Bronchial epithelial cell (primary cell): ENCODE results near the gene OTOA. TPM values are rescaled to one million over a fixed set of nuclear protein-coding genes. Genes with fewer than 3 reads are reported as not detected.

Source experiments
- DNase-seq: peaks from one replicate; pipeline ENCODE4 v3.0.0-alpha.2; 2010; ENCODE audit warnings: low read depth
- FAIRE-seq: peaks from 2 replicates; lab custom pipeline; 2011; peaks lifted over from hg19 to GRCh38; lab: Jason Lieb, UNC
- H3K27me3 ChIP-seq: 2 replicates; pipeline ENCODE4 v1.5.1; 2011; ENCODE audit warnings: low read length; ENCODE audit not compliant: control insufficient read depth, insufficient read depth
- H3K36me3 ChIP-seq: 2 replicates; pipeline ENCODE4 v1.5.1; 2011; ENCODE audit warnings: low read length; ENCODE audit not compliant: control insufficient read depth, insufficient read depth
- H3K4me3 ChIP-seq: 2 replicates; pipeline ENCODE4 v1.5.1; 2011; ENCODE audit warnings: mild to moderate bottlenecking, low read depth, low read length, control low read depth
- CTCF ChIP-seq: IDR thresholded peaks from 2 replicates; pipeline ENCODE4 v1.5.1; 2011; ENCODE audit warnings: mild to moderate bottlenecking, moderate library complexity, low read length, control low read depth, inconsistent platforms; ENCODE audit not compliant: insufficient read depth, severe bottlenecking
- total RNA-seq: library from RNA; depleted of rRNA; stranded (reverse); fragments of >200 nt; gene quantifications from 2 replicates; pipeline ENCODE4 v1.2.1, GENCODE V29; 2014

OTOA gene
- not detected in 2 replicates for total RNA-seq

- FAIRE-seq (no peak), DNase-seq (no peak)
- Histone ChIP-seq H3K36me3 (no peaks in the 10 kb centered on the region), H3K4me3 (no peak within 1 kb of the TSS), H3K27me3 (no peaks in the 10 kb centered on the region)
- no peak for TF ChIP-seq CTCF
These were observed at the start of gene OTOA for GRCh38 chr16:21663889-21664647. TSS of gene OTOA (plus strand) at chr16:21663968. CDS start at chr16:21678515, 14,547 bp downstream.

GRCh38 chr16:21614896-21615295 is 48.9 kb upstream of the OTOA start:
- no peaks in the 10 kb centered on the region for H3K27me3 ChIP-seq
- DNase-seq (no peak), FAIRE-seq (no peak)
- TF ChIP-seq CTCF, result no peak
- no peak overlapping the region for H3K4me3 ChIP-seq
- peaks cover 5% of the 10 kb centered on the region for H3K36me3 ChIP-seq

GRCh38 chr16:21617607-21618006 is 46.2 kb upstream of the OTOA start:
- no peak for TF ChIP-seq CTCF
- H3K27me3 ChIP-seq, result no peaks in the 10 kb centered on the region
- FAIRE-seq, result no peak
- peaks cover 5% of the 10 kb centered on the region for H3K36me3 ChIP-seq
- DNase-seq, result no peak
- H3K4me3 ChIP-seq, result no peak overlapping the region

GRCh38 chr16:21618281-21618680 is 45.5 kb upstream of the OTOA start:
- no peak for TF ChIP-seq CTCF
- Histone ChIP-seq H3K36me3 (peaks cover 4% of the 10 kb centered on the region), H3K27me3 (no peaks in the 10 kb centered on the region), H3K4me3 (no peak overlapping the region)
- FAIRE-seq (no peak), DNase-seq (no peak)

GRCh38 chr16:21619765-21620425 is 43.9 kb upstream of the OTOA start:
- H3K36me3 ChIP-seq, result peaks cover 4% of the 10 kb centered on the region

More at GRCh38 chr16:21619765-21620425, 43.9 kb upstream of the OTOA start:
- Histone ChIP-seq H3K4me3 (no peak overlapping the region), H3K27me3 (no peaks in the 10 kb centered on the region)
- DNase-seq, result no peak
- no peak for TF ChIP-seq CTCF
- FAIRE-seq, result no peak
